Loucy (cell line): Measurements from ENCODE around the gene RFWD3.

ENCODE experiments used
- H2AFZ ChIP-seq: fragments of 200-600 bp; sonication (generic); 2 replicates; pipeline ENCODE4 v1.6.0; 2016; ENCODE audit warnings: antibody characterized with exemption, mild to moderate bottlenecking, low read length, moderate library complexity
- H3F3A ChIP-seq: fragments of 200-600 bp; 2 replicates; pipeline ENCODE4 v1.6.0; 2016; ENCODE audit warnings: antibody characterized with exemption, low read depth, mild to moderate bottlenecking
- H3K27me3 ChIP-seq: fragments of 200-600 bp; sonication (generic); 2 replicates; pipeline ENCODE4 v1.6.1; 2014; ENCODE audit warnings: low read length, mild to moderate bottlenecking; ENCODE audit not compliant: insufficient read depth, poor library complexity, severe bottlenecking
- H3K36me3 ChIP-seq: fragments of 200-600 bp; sonication (generic); 2 replicates; pipeline ENCODE4 v1.6.1; 2016; ENCODE audit warnings: low read length; ENCODE audit not compliant: insufficient read depth
- H3K4me1 ChIP-seq: fragments of 200-600 bp; sonication (generic); 2 replicates; pipeline ENCODE4 v1.5.1; 2014; ENCODE audit warnings: low read length, mild to moderate bottlenecking; ENCODE audit not compliant: insufficient read depth, poor library complexity, severe bottlenecking
- H3K4me2 ChIP-seq: fragments of 200-600 bp; sonication (generic); 2 replicates; pipeline ENCODE4 v1.6.0; 2014; ENCODE audit warnings: antibody characterized with exemption, low read length, low read depth, mild to moderate bottlenecking; ENCODE audit not compliant: poor library complexity, severe bottlenecking
- H3K4me3 ChIP-seq: fragments of 200-600 bp; sonication (generic); 2 replicates; pipeline ENCODE4 v1.5.1; 2014; ENCODE audit warnings: low read length, mild to moderate bottlenecking, mixed read lengths; ENCODE audit not compliant: poor library complexity, severe bottlenecking
- H3K79me2 ChIP-seq: fragments of 200-600 bp; sonication (generic); 2 replicates; pipeline ENCODE4 v1.6.1; 2014; ENCODE audit warnings: low read length; ENCODE audit not compliant: insufficient read depth
- H3K9ac ChIP-seq: fragments of 200-600 bp; sonication (generic); 2 replicates; pipeline ENCODE4 v1.6.0; 2014; ENCODE audit warnings: mild to moderate bottlenecking, low read depth, low read length, moderate library complexity; ENCODE audit not compliant: poor library complexity, severe bottlenecking
- H3K9me2 ChIP-seq: fragments of 200-600 bp; sonication (generic); replicated peaks from 2 replicates; pipeline ENCODE4 v1.6.1; 2016; ENCODE audit warnings: low read depth, low read length, mixed read lengths
- H3K9me3 ChIP-seq: fragments of 200-600 bp; sonication (generic); 2 replicates; pipeline ENCODE4 v1.6.1; 2014; ENCODE audit warnings: mild to moderate bottlenecking, antibody characterized with exemption, low read length, low read depth; ENCODE audit not compliant: insufficient read depth
- H4K20me1 ChIP-seq: fragments of 200-600 bp; sonication (generic); 2 replicates; pipeline ENCODE4 v1.6.0; 2014; ENCODE audit warnings: antibody characterized with exemption, low read length, mild to moderate bottlenecking; ENCODE audit not compliant: insufficient read depth, poor library complexity, severe bottlenecking
- EZH2phosphoT487 ChIP-seq: fragments of 200-600 bp; IDR thresholded peaks from 2 replicates; pipeline ENCODE4 v1.6.1; 2018; ENCODE audit warnings: antibody characterized with exemption, mild to moderate bottlenecking, moderate library complexity, borderline replicate concordance
- TF ChIP-seq, protein P1 (sequence below): fragments of 200-600 bp; sonication (generic); conservative IDR thresholded peaks from 2 replicates; pipeline ENCODE4 v1.5.1; 2014; ENCODE audit warnings: mild to moderate bottlenecking, antibody characterized with exemption, low read length

The RFWD3 gene

GRCh38 chr16:74633686-74634085, 33.0 kb downstream of the RFWD3 start:
- no peak for TF ChIP-seq EZH2phosphoT487
- TF ChIP-seq, protein P1, sequence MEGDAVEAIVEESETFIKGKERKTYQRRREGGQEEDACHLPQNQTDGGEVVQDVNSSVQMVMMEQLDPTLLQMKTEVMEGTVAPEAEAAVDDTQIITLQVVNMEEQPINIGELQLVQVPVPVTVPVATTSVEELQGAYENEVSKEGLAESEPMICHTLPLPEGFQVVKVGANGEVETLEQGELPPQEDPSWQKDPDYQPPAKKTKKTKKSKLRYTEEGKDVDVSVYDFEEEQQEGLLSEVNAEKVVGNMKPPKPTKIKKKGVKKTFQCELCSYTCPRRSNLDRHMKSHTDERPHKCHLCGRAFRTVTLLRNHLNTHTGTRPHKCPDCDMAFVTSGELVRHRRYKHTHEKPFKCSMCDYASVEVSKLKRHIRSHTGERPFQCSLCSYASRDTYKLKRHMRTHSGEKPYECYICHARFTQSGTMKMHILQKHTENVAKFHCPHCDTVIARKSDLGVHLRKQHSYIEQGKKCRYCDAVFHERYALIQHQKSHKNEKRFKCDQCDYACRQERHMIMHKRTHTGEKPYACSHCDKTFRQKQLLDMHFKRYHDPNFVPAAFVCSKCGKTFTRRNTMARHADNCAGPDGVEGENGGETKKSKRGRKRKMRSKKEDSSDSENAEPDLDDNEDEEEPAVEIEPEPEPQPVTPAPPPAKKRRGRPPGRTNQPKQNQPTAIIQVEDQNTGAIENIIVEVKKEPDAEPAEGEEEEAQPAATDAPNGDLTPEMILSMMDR = no peak
- no peak overlapping the region for H3K9ac ChIP-seq
- H4K20me1 ChIP-seq = peaks cover 4% of the 10 kb centered on the region
- no peaks in the 10 kb centered on the region for H3K9me2 ChIP-seq
- peaks cover 96% of the 10 kb centered on the region for H3K36me3 ChIP-seq
- H3K27me3 ChIP-seq = no peaks in the 10 kb centered on the region
- H3K4me1 ChIP-seq = no peaks in the 10 kb centered on the region
- H2AFZ ChIP-seq = no peak overlapping the region
- no peak overlapping the region for H3K4me3 ChIP-seq
- no peak overlapping the region for H3K4me2 ChIP-seq
- no peaks in the 10 kb centered on the region for H3K9me3 ChIP-seq
- H3F3A ChIP-seq = no peaks in the 10 kb centered on the region
- H3K79me2 ChIP-seq = no peaks in the 10 kb centered on the region

GRCh38 chr16:74627506-74628220, 39.0 kb downstream of the RFWD3 start:
- Histone ChIP-seq H4K20me1 (peaks cover 20% of the 10 kb centered on the region), H3K9me3 (no peaks in the 10 kb centered on the region), H3F3A (no peaks in the 10 kb centered on the region), H3K79me2 (no peaks in the 10 kb centered on the region), H3K27me3 (no peaks in the 10 kb centered on the region), H3K4me3 (no peak overlapping the region), H3K9ac (no peak overlapping the region), H3K4me2 (no peak overlapping the region), H2AFZ (no peak overlapping the region), H3K36me3 (peaks cover 100% of the 10 kb centered on the region), H3K4me1 (no peaks in the 10 kb centered on the region), H3K9me2 (no peaks in the 10 kb centered on the region)
- TF ChIP-seq EZH2phosphoT487 = no peak
- TF ChIP-seq, protein P1 = no peak

DNA sequence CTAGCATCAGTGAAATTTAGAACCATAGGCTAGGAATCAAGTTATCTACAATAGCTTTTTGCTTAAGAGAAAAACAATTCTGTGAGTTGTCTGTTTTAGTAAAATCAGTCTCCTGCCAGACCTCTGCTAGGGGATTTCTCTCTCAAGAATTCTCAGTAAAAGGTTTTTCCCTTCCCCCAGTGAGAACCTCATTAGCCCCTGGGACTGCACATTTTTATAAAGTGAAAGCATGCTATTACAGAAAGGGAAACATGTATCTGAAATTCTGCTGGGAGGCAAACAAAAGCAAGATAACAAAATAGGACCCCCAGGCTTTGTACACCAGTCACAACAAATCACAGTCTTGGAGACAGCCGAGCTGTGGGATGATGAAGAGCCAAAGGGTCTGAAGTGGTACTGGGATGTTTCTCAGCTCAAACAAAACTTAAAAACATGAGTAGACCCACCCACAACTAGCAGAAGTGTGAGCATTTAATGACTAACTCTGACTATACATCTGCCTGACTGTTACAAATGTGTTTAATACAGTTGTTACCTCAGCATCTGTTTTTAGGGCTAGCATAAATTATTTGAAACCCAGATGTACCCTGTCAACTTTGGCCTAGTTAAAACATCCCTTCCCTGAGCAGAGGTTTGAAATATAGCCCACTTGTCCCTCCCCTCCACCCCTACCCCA, 39.8 kb downstream of the RFWD3 start:
- no peak overlapping the region for H3K9ac ChIP-seq
- H3K36me3 ChIP-seq = peaks cover 100% of the 10 kb centered on the region
- no peaks in the 10 kb centered on the region for H3K9me3 ChIP-seq
- no peaks in the 10 kb centered on the region for H3F3A ChIP-seq
- no peaks in the 10 kb centered on the region for H3K79me2 ChIP-seq
- no peaks in the 10 kb centered on the region for H3K4me1 ChIP-seq
- H3K9me2 ChIP-seq = no peaks in the 10 kb centered on the region
- TF ChIP-seq EZH2phosphoT487 = no peak
- TF ChIP-seq, protein P1 = no peak
- no peaks in the 10 kb centered on the region for H3K27me3 ChIP-seq
- no peak overlapping the region for H2AFZ ChIP-seq
- H3K4me3 ChIP-seq = no peak overlapping the region
- H3K4me2 ChIP-seq = no peak overlapping the region
- H4K20me1 ChIP-seq = peaks cover 22% of the 10 kb centered on the region
